Measurements from ENCODE around the gene NGEF.

- no peak for TF ChIP-seq CTCF (IDR thresholded peaks at IDR 0.05)
- no peak for TF ChIP-seq POLR2A (IDR thresholded peaks at IDR 0.05)
These were observed 46.9 kb upstream of the NGEF start, which contains the start of gene INPP5D for GRCh38 chr2:233059797-233060500.
